Measurements from ENCODE around the gene DNTT.

DNA sequence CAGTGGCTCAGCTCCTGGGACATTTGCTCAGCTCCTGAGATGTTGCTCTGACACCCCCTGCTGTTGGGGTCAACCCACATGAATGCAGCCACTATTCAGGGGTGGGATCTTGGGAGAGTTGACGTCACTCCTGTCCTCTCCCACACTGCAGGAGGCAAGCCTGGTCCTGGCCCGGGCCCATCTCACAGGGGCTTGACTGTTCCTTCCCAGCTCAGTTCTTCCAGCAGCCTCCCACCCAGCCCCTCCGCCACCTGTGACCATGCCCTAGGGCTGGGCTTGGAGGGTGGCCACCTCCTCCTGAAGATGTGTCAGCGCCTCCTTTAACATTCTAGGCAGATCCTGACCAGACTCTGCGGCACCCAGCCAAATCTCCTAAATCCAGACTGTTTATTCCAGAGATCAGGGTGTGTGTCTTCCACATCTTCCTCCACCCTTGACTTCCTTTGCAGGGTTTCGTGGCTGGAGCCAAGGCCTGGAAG, 73.6 kb downstream of the DNTT start:
- TF ChIP-seq, protein P1, sequence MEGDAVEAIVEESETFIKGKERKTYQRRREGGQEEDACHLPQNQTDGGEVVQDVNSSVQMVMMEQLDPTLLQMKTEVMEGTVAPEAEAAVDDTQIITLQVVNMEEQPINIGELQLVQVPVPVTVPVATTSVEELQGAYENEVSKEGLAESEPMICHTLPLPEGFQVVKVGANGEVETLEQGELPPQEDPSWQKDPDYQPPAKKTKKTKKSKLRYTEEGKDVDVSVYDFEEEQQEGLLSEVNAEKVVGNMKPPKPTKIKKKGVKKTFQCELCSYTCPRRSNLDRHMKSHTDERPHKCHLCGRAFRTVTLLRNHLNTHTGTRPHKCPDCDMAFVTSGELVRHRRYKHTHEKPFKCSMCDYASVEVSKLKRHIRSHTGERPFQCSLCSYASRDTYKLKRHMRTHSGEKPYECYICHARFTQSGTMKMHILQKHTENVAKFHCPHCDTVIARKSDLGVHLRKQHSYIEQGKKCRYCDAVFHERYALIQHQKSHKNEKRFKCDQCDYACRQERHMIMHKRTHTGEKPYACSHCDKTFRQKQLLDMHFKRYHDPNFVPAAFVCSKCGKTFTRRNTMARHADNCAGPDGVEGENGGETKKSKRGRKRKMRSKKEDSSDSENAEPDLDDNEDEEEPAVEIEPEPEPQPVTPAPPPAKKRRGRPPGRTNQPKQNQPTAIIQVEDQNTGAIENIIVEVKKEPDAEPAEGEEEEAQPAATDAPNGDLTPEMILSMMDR (IDR thresholded peaks at IDR 0.05): no peak
- TF ChIP-seq POLR2A (IDR thresholded peaks at IDR 0.05): no peak

Measured in right lobe of liver (tissue), 4 donors.